ENCODE results near the gene BDH1.

Gene BDH1

GRCh38 chr3:197520311-197521276 is 35.2 kb downstream of the BDH1 start:
- no peak for DNase-seq

DNA sequence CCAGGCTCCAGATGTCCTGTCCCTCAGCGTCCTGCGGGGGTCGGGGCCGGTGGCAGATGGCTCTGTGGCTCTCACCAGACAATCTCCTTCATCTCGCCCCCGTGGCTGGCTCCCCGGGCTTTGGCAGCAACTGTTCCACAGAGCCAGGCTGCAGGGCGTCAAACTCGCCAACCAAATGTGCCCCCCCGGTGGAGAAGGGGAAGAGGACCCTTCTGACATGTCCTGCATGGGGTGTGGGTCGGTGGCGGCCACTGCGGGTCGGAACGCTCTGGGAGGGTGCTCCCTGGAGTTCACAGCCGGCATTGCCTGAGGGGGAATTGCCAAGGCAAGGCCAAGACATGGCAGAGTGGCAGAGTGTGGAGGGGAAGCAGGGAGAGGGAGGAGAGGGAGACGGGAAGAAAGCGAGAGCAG is 36.0 kb downstream of the BDH1 start:
- no peak for DNase-seq

GRCh38 chr3:197518881-197519421 is 36.8 kb downstream of the BDH1 start:
- DNase-seq = peak; percentile 19

- DNase-seq = peak; percentile 27
These were observed 37.7 kb downstream of the BDH1 start for GRCh38 chr3:197517922-197518683.

DNA sequence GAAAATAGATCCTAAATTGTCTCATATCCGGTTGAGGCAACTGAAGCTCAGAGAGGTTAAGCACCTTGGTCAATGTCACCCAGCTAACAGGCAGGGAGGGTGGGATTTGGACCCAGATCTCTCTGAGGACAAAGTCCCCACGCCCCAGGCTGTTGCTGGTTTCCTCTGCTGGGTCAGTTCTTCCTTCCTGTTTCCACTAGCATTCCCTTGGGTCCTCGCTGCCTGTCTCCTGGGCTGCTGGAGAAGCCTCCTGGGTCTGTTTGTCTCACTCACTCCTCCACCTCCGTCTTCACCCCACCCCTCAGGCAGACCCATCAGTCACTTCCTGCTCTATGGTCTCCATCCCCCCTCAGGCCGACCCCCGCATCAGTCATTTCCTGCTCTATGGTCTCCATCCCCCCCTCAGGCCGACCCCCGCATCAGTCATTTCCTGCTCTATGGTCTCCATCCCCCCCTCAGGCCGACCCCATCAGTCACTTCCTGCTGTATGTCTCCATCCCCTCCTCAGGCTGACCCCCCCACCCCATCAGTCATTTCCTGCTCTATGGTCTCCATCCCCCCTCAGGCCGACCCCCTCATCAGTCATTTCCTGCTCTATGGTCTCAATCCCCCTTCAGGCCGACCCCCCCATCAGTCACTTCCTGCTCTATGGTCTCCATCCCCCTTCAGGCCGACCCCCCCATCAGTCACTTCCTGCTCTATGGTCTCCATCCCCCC is 38.7 kb downstream of the BDH1 start:
- peak; percentile 29 for DNase-seq

- peak; percentile 33 for DNase-seq
These were observed 39.3 kb downstream of the BDH1 start for GRCh38 chr3:197516517-197516889.

GRCh38 chr3:197514786-197515355 is 40.9 kb downstream of the BDH1 start:
- no peak for DNase-seq

DNA sequence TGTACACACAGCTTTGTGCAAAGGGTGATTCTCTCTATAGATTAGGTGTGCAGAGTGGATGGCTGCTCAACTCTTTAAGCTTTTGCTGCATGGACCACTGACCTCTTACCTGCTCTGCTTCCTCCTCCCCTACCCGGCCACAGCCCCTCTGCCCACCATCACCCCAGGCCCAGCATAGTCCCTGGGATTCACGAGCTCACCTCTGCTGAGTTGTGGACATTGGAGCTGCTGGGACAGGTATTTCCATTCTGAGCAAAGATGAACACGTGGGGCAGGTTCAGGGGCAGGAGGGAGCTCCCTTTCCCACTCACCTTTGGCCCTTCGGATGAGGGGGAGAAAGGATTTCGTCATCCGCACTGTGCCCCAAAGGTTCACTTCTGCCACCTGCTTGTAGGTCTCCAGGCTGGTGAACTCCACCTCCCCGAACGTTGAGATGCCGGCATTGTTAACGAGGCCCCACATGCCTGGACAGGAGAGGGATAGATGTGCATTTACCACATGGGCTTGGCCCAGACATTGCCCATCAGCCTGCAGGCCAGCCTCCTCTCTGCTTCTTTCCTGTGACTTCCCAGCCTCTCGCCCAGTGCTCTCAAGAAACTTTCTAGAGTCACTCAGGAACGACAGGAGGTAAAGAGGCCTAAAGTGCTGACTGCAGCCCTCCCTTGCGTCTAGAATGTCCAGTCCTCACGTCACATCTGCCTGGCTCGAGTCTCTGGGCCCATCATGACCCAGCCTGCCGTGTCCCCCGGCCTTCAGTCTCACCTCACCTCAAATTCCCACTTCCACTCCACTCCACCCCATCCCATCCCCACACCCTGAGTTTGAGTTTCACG is 41.6 kb downstream of the BDH1 start:
- DNase-seq = no peak

DNA sequence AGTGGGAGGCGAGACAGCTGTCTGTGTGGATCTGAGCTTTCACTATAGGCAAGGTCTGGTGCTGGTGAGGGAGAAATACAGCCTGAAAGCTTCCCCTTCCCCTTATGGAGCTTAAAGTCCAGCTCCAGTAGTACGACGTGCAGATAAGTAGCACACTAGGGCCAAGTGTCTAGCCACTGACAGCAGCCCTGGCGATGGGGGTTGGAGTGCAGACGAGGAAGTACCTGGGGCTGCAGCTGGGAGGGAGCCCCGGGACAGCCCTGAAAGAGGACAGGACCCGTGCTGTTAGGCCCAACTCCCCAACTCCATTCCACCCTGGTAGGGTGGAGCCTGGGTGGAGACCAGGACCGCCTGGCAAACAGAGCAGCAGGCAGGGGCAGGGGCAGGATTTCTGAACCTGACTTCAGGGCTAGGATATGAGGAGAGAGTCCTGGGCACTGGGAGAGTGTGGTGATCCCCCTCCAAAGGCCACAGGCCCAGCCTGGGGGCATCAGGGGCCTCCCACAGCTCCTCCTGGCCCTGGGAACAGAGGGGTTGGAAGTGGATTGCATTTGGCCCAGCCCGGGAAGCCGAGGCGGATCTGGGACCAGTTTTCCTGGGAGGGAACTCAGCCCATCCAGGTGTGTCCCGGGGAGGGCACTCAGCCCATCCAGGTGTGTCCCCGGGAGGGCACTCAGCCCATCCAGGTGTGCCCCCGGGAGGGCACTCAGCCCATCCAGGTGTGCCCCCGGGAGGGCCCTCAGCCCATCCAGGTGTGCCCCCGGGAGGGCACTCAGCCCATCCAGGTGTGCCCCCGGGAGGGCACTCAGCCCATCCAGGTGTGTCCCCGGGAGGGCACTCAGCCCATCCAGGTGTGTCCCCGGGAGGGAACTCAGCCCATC is 42.8 kb downstream of the BDH1 start:
- DNase-seq = no peak

GRCh38 chr3:197511853-197512635 is 43.7 kb downstream of the BDH1 start:
- DNase-seq = no peak

DNA sequence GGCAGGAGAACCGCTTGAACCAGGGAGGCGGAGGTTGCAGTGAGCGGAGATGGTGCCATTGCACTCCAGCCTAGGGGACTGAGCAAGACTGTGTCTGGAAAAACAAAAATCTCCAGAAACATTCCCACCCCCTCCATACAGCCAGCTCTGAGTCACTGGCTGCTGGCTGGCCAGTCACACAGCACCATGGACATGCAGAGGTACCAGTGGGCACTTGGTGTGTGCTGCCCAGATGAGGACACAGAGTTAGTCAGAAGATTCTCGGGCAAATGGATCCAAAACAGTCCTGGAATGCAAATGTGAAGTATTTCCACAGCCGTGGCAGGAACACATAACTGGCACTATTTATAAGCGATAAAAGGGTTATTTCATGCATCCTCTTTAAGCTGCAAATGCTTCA is 44.6 kb downstream of the BDH1 start:
- DNase-seq = no peak

- DNase-seq = no peak
These were observed 45.1 kb downstream of the BDH1 start for GRCh38 chr3:197510642-197511018.

GRCh38 chr3:197508924-197509775 is 46.6 kb downstream of the BDH1 start:
- no peak for DNase-seq

DNA sequence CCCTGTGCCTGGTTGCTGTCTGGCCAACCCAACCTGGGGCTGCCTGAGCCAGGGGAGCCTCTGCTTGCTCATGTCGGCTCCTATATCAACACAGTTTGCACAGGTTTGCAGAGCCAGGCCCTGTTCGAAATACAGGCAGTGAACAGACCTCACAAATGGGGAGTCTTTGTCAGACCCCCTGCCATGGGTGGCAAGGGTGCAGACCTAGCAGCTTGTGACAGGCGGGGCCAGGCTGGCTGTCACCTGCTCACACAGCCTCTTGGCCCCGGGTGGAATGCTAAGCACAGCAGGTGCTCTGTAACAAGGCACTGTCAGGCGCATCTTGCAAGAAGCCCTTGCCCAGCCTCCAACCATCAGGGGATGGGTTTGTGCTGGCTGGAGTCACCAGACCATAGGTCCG is 47.3 kb downstream of the BDH1 start:
- no peak for DNase-seq

- no peak for DNase-seq
These were observed 47.7 kb downstream of the BDH1 start for GRCh38 chr3:197508051-197508451.

- no peak for DNase-seq
These were observed 48.2 kb downstream of the BDH1 start for GRCh38 chr3:197507541-197507940.

- no peak for DNase-seq
These were observed 48.7 kb downstream of the BDH1 start for GRCh38 chr3:197507081-197507480.

GRCh38 chr3:197505796-197506548 is 49.8 kb downstream of the BDH1 start:
- no peak for DNase-seq

All from CD4-positive, alpha-beta T cell treated with Interleukin-17A for 4 hours (primary cell).